ENCODE results near the gene RAI1.

DNA sequence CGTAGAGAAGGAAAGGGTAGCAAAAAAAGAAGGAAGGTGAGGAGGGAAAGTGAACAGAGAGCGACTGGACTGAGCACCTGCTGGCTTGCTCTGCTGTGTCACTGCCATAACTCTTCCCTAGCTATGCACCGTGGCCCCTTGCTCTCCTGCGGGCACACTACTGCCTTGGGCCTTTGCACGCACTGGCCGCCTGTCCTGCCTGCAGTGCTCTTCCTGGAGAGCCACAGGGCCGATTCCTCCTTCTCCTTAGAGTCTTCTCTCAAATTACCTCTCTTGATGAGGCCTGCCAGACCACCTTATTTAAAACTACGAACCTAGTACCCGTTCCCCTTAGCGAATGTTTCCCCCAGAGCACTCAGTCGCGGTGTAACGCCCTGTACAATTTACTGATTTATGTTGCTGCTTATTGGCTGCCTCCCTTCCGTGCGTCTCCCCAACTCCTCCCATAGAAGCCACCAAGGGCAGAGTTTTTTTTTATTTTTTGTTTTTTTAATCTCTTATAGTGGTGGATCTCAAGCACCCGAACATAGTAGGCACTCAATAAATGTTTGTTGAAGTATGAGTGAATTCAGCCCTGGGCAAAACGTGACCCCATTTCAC lies 70.3 kb downstream of the RAI1 start:
- TF ChIP-seq ELF4 (IDR thresholded peaks at IDR 0.05) (no peak), BHLHE40 (IDR thresholded peaks at IDR 0.05; ENCODE audit: borderline replicate concordance) (no peak), LEF1 (IDR thresholded peaks at IDR 0.05; ENCODE audit: borderline replicate concordance) (no peak), FOXM1 (IDR thresholded peaks at IDR 0.05; ENCODE audit: borderline replicate concordance) (no peak), SP1 (IDR thresholded peaks at IDR 0.05) (no peak), HDGF (IDR thresholded peaks at IDR 0.05; ENCODE audit: borderline replicate concordance) (no peak), ARNT (IDR thresholded peaks at IDR 0.05) (no peak), FOXK2 (IDR thresholded peaks at IDR 0.05) (no peak), SUZ12 (IDR thresholded peaks at IDR 0.05) (no peak), ZNF384 (IDR thresholded peaks at IDR 0.05) (no peak), CTBP1 (IDR thresholded peaks at IDR 0.05; ENCODE audit: borderline replicate concordance) (no peak), TARDBP (IDR thresholded peaks at IDR 0.05) (no peak)
- TF ChIP-seq, protein P1, sequence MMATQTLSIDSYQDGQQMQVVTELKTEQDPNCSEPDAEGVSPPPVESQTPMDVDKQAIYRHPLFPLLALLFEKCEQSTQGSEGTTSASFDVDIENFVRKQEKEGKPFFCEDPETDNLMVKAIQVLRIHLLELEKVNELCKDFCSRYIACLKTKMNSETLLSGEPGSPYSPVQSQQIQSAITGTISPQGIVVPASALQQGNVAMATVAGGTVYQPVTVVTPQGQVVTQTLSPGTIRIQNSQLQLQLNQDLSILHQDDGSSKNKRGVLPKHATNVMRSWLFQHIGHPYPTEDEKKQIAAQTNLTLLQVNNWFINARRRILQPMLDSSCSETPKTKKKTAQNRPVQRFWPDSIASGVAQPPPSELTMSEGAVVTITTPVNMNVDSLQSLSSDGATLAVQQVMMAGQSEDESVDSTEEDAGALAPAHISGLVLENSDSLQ (IDR thresholded peaks at IDR 0.05) = no peak

Data from HEK293T (cell line).